GM21786 (cell line): ENCODE measurements around the gene MRPL14.
A peak's percentile ranks its signal among the peaks of the same experiment; 100 is the strongest.

Experiments used
- ATAC-seq: cut with Tn5 transposase; IDR thresholded peaks from one replicate; pipeline ENCODE4 v1.9.1; 2021; ENCODE audit not compliant: unreplicated experiment

MRPL14 gene

DNA sequence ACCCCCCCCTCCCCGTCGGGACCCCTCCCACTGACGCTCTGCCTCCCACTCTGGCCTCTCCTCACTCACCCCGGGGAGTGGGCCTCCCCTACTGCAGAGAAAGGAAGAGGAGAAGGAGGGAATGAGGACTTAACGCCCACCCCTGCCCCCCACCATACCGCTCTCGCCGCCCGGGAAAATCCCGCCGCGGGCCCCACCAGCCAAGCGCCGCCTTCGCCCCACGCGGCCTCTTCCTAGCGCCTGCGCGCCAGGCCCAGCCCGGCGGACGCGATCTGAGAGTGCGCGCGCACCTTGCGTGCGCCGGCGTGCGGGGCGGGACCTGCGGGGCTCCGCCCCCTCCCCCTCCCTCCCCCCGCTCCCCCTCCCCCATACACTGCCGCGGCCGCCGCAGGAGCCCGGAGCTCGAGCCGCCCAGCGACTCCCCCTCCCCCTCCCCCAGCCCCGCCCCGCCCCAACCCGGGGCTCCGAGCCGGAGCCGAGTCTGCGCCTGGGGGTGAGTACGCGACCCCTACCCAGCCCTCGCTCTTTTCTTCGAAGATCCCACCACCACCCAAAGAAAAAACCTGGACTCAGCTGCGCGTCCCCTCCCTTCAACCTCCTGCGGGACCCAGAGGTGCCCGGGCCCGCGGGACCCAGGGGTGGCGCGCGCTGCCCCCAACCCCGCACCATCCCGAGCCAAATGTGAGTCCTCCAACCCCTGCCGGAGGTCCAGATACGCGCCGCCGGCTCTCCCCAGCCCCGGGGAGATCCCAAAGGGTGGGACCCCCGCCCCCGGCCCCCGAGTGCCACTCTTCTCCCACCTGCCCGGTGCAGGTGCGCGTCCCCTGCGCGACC is at the start of gene MRPL14, which contains the start of gene TMEM63B:
Gene MRPL14 (minus strand): TSS at position 267 of the 834 bp plus-strand sequence. CDS start 10,841 bp downstream, outside the sequence.
Gene TMEM63B (plus strand): TSS at position 369 of the 834 bp plus-strand sequence. CDS start 7,031 bp downstream, outside the sequence.
- peak; percentile 68 for ATAC-seq

DNA sequence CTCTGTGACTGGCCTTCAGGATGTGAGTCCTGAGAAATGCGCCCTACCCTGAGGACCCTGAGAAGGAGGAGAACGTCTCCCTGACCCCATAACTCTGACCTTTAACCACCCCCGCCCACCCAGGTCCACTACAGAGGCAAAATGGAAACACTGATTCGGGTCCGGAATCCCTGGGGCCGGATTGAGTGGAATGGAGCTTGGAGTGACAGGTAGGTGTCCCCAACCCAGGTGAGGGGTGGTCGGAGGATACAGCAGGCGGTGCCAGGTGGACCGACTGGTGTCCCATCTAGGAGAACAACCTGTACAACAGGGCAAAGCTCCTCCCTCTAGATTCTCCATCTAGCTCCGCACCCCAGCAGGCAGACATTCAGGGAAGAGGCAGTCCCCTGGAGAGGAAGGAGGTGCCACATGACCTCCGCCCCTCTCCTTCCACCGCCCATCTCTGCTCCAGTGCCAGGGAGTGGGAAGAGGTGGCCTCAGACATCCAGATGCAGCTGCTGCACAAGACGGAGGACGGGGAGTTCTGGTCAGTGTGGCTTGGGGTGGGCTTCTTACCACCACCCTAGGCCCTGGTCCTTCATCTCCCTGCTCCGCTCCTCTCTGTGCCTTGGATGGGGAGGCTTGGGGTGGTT is 49.0 kb upstream of the MRPL14 start:
- no peak for ATAC-seq

- peak; percentile 50 for ATAC-seq
Observed at GRCh38 chr6:44172731-44173500, 45.7 kb upstream of the MRPL14 start.

GRCh38 chr6:44171899-44172546 is 44.8 kb upstream of the MRPL14 start:
- no peak for ATAC-seq

DNA sequence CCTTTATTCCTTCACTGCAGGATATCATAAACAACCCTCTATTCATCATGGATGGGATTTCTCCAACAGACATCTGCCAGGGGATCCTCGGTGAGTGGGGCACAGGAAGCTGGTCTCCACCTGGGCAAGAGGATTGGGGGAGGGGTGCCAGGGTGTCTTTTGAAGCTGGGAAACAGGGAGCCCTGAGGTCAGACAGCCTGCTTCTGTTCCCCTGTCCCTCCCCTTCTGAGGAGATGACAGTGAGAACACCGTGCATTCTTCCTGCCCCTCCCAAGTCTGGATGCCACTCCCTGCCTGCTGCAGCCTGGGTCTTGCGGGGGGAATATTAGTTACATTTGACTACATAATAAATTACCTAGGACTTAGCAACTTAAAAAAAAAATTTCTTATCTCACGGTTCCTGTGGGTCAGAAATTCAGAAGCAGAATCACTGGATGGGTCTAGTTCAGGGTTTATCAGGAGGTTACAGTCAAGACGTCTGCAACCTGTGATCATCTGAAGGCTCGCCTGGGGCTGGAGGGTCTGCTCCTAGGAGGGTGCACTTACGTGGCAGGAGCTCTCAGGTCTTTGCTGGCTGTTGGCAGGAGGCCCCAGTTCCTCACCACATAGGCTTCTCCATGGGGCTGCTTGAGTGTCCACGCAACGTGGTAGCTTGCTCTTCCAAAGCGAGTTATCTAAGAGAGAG is 42.8 kb upstream of the MRPL14 start:
- ATAC-seq, result no peak

- no peak for ATAC-seq
Observed at GRCh38 chr6:44169154-44169553, 41.9 kb upstream of the MRPL14 start.

DNA sequence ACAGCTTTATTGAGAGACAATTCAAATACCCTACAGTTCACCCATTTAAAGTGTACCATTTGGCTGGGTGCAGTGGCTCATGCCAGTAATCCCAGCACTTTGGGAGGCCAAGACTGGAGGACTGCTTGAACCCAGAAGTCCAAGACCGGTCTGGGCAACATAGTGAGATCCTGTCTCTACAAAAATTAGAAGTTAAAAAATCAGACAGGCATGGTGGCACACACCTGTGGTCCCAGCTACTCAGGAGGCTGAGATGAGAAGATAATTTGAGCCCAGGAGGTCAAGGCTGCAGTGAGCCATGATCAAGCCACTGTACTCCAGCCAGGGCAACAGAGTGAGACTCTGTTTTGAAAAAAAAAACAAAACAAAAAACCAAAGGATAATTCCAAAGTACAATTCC is 40.3 kb upstream of the MRPL14 start:
- ATAC-seq, result no peak

DNA sequence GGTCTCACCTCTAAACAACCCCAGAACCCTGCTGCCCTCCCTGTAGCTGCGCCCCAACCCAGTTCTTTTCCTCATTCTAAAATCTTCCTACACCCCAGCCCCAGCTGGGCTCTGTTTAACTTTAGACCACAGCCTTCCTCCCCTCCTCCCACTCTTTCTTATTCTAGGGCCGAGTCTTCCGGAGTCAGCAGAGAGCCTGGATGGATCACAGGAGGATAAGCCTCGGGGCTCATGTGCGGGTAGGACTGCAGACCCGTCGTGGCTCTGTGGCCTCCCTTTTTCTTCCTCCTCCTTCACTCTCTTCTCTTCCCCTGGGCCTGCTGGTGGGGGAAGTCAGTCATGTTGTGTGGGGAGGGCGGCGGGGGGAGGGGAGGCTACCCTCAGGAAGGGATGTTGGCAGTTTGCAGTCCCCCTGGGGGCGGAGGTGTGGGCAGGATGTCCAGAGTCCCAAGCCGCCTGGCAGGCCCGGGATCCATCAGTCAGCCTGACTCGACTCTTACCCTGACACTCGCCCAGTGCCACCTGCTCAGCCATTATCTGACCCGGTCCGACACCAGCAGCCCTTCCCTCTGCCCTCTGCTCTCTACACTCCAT is 39.4 kb upstream of the MRPL14 start:
- no peak for ATAC-seq

- no peak for ATAC-seq
Observed at GRCh38 chr6:44166116-44166515, 38.9 kb upstream of the MRPL14 start.

DNA sequence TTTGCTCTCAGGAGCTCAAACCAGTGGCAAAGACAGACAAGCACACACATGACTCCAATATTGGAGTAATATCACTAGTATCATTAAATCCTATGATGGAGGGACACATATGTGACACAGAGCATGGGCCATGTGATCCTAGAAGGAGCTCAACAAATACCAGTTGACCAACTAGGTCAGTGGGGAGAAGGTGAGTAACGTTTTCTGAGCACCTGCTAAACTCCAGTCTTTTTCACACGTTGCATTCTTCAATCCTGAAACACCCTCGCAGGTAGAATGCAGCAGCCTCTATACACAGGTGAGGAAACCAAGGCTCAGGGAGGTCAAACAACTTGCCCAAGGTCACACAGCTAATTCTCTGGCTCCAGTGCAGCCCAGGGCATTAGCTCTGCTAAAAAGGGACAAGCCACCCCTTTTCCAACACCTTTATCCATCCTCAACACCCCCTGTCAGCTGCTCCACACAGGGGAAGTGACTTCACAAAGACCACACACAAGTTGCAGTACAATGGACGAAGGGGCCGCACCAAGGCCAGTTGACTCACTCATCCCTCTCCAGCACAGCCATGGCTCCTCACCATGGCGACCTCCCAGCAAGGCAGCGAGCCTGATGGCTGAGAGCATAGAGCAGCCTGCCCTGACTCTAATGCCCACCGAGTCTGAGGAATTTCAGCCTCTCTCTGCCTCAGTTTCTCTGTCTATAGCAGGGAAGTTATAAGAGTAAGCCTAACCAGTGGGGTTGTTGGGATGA is 35.8 kb upstream of the MRPL14 start:
- ATAC-seq, result no peak

- no peak for ATAC-seq
Observed at GRCh38 chr6:44161997-44162338, 34.7 kb upstream of the MRPL14 start.

DNA sequence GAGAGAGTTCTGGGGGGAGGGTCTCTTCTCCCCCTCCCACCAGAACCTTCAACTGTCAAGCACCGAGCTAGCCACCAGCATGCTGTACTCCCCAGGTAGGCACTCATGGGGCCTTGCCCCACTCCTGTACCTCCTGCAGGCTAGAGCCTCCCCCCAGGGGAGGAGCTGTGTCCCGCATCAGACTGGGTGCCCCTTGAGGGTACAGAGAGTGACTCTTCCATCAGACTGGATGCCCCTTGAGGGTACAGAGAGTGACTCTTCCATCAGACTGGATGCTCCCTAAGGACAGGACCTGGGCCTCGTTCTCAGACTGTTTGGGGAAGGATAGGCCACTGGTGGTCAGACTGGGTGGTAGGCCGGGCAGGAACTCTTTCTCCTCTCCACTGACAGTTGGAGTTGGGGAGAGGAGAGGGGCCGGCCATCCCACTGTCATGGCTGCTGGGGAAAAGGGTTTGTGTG is 31.5 kb upstream of the MRPL14 start, which contains the start of gene CAPN11:
Gene CAPN11 (plus strand): TSS at position 51 of the 459 bp plus-strand sequence. CDS start 29 bp downstream, at position 80.
- ATAC-seq, result no peak

DNA sequence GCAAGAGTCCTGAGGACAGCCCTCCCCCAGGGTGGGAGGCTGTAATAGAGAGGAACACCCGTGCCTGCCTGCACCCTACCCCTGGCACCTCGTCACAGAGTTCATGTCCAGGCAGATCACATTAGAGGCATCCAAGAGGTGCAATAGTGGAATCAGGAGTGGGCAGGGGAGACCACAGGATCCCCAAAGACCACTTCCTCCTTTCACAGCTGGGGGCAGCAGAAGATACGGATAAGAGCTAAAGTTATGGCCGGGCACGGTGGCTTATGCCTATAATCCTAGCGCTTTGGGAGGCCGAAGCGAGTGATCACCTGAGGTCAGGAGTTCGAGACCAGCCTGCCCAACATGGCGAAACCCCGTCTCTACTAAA is 29.9 kb upstream of the MRPL14 start:
- no peak for ATAC-seq

- ATAC-seq, result no peak
Observed at GRCh38 chr6:44156494-44157151, 29.4 kb upstream of the MRPL14 start.

- ATAC-seq, result no peak
Observed at GRCh38 chr6:44154067-44154466, 26.8 kb upstream of the MRPL14 start.

DNA sequence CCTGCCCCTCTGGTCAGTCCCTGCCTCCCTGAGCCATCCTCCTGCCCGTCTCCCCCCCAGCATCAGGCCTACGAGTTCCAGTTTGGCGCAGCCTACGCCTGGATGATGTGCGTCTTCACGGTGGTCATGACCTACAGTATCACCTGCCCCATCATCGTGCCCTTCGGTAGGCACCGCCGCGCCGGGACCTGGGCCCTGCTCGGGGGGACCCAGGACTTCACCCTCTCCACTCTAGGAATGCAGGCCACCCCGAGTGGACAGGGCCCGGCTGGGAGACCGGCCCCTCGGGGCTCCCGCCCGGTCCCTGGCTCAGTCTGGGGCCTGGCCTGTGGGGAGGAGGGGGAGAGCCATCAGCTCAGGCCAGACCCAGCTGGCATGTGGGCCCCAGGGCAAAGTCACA is 25.3 kb upstream of the MRPL14 start:
- no peak for ATAC-seq

DNA sequence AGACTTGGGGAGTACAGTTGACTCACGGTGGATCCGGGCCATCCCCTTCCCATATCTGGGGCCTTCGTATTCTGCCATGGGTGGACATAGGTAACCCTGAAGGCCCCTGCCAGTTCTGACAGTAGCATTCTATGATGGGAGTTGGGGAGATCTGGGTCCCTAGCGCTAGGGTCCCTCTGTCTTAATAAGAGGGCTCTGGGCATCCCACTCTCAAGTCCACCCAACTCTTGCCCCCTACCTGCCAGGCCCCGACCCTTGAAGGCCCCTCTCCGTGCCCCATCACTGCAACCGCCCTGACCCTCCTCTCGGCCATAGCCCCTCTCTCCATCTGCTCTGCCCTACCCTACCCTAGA is 24.8 kb upstream of the MRPL14 start:
- no peak for ATAC-seq

DNA sequence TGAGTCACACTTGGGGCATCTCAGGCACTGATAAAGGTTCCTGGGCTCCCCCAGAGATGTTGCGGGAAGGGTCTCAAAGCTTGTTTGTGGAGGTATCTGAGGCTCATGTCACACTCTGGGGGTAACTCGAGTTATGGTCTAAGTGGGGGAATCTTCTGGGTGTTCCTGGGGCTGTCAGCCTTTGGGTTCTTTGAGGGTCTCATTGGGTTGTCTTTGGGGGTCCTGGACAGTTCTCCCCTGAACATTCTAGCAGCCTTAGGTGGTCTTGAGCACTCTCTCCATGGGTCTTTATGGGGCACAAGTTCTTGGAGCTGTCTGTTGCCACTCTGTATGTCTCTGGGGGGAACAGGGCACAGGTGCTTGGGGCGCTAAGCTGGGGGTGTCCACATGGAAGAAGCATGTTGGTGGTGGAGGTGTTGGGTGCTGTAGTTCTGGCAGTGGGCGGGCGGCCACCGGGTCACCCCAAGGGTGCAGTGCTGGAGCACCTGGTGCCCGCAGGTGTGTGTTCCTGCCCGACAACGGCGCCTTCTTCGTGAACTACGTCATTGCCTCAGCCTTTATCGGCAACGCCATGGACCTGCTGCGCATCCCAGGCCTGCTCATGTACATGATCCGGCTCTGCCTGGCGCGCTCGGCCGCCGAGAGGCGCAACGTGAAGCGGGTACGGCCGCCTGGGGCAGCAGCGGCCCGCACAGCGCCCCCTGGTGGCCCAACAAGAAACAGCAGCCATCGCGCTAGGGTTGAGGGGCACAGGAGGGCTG is 24.3 kb upstream of the MRPL14 start:
- no peak for ATAC-seq
